Central memory CD8-positive, alpha-beta T cell (primary cell): ENCODE data around the gene GCG.

Experiments used
- ATAC-seq: fragments of 150-1000 bp; cut with Tn5 transposase; replicated peaks from 2 replicates; pipeline ENCODE4 v1.10.0; 2022; ENCODE audit warnings: mild to moderate bottlenecking, moderate FRiP score, moderate number of reproducible peaks; ENCODE audit not compliant: poor library complexity, severe bottlenecking; ENCODE audit errors: extremely low read depth
- DNase-seq, 2 donors: peaks; one replicate each; pipeline ENCODE4 v3.0.0; 2021; ENCODE audit warnings: low spot score in 2 of 2
- H3K27ac Mint-ChIP-seq: one replicate; pipeline ENCODE4 v1.8.0; 2022; ENCODE audit warnings: low read depth, mild to moderate bottlenecking, moderate library complexity, mixed read lengths
- H3K27me3 Mint-ChIP-seq: one replicate; pipeline ENCODE4 v1.8.0; 2022; ENCODE audit warnings: mixed read lengths
- H3K36me3 Mint-ChIP-seq: one replicate; pipeline ENCODE4 v1.8.0; 2022; ENCODE audit warnings: mild to moderate bottlenecking, moderate library complexity, mixed read lengths; ENCODE audit not compliant: insufficient read depth
- H3K4me1 Mint-ChIP-seq: one replicate; pipeline ENCODE4 v1.8.0; 2022; ENCODE audit warnings: mixed read lengths
- H3K4me3 Mint-ChIP-seq: one replicate; pipeline ENCODE4 v1.8.0; 2022; ENCODE audit warnings: mild to moderate bottlenecking, moderate library complexity, mixed read lengths
- H3K9me3 Mint-ChIP-seq: one replicate; pipeline ENCODE4 v1.8.0; 2022; ENCODE audit warnings: mixed read lengths

The GCG gene

DNA sequence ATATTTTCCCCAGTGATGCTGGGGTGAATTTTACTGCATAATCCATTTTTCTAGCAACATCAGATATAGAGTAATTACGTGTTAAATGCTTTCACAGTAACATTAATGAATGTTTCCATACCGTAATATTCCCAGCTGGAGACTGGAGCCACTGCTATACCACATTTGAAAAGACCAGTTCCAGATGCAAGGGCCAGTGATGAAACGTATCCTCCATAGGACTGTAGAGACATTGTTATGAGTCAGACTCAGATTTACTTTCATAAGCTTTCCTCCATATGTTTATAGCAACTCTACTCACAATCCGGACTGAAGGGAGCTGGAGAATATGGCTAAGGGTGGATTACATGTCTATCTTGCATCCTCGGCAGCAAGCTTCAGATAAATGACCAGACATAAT is 22.7 kb upstream of the GCG start:
- H3K27me3 Mint-ChIP-seq = peaks cover 48% of the 10 kb centered on the region
- no peak for DNase-seq
- no peak overlapping the region for H3K4me3 Mint-ChIP-seq
- H3K27ac Mint-ChIP-seq = no peak overlapping the region
- H3K36me3 Mint-ChIP-seq = no peaks in the 10 kb centered on the region
- H3K9me3 Mint-ChIP-seq = no peaks in the 10 kb centered on the region
- no peaks in the 10 kb centered on the region for H3K4me1 Mint-ChIP-seq
- ATAC-seq = no peak

DNA sequence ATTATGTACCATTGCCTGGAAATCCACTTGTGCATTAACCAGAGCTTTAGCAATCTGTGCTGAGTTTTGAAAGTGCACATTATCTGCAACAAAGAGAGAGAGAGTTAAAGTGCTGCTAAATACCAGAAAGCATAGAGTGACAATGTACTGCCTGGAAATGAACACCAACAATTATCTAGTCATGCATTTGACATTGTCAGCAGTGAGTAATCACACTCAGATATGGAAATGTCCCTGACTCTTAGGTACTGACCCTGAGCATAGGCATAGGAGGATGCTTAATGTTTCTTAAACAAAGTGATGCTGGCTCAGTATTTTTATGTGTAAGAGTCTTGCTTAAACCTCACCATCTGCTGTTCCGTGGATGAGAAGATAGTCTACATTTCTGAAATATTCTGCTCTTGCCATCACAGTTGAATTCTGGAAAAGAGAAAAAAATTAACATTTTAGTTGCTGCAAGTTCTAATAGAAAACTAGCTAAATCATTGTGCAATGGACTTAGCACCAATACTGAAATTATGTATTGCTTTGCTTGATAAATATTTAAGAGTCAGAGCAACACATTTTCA is 20.8 kb upstream of the GCG start:
- no peak for ATAC-seq
- Mint-ChIP-seq H3K27me3 (peaks cover 46% of the 10 kb centered on the region), H3K36me3 (no peaks in the 10 kb centered on the region)

DNA sequence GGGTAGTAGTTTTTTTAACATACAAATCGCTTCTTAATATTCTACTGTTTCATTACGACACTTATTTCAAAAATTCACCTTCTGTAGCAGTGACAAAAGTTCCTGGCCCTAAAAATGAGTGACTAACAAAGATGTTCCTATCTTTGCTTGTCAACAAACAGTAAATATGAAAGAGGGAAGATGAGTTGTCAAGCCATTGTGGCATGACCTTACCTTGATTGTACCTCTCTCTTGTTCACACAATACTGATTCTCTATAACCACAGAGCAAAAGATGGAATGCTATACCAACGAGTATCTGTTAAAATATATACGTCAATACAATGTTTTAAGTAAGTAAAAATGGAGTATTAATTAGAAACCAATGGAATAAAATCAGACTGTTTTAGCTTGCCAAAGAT is 14.7 kb upstream of the GCG start:
- peaks cover 52% of the 10 kb centered on the region for H3K27me3 Mint-ChIP-seq

More for the DNA sequence above, 20.8 kb upstream of the GCG start:
- DNase-seq = no peak
- H3K27ac Mint-ChIP-seq = no peak overlapping the region
- no peak overlapping the region for H3K4me3 Mint-ChIP-seq
- H3K9me3 Mint-ChIP-seq = no peaks in the 10 kb centered on the region
- no peaks in the 10 kb centered on the region for H3K4me1 Mint-ChIP-seq

DNA sequence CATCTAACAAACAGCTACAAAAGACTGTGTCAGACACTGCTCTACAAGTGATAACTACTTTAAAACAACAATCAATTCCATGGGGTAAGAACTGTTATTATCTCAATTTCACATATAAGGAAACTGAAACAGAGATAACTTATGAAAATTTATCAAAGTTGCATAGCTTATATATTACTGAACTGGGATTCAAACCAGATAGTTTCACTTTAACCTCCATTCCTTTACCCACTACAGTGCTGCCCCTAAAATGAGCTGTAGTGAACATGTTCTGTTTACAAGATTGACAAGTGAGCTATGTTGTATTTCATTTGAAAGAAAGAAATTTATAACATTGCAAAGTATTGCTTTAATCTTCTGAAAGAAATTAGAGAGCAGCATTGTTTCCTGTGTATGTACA is 14.1 kb upstream of the GCG start:
- no peak overlapping the region for H3K4me3 Mint-ChIP-seq
- no peak overlapping the region for H3K27ac Mint-ChIP-seq
- H3K27me3 Mint-ChIP-seq = peaks cover 50% of the 10 kb centered on the region
- no peaks in the 10 kb centered on the region for H3K9me3 Mint-ChIP-seq
- ATAC-seq (no peak), DNase-seq (no peak)
- H3K4me1 Mint-ChIP-seq = no peaks in the 10 kb centered on the region
- H3K36me3 Mint-ChIP-seq = no peaks in the 10 kb centered on the region

More for the DNA sequence above, 14.7 kb upstream of the GCG start:
- Mint-ChIP-seq H3K36me3 (no peaks in the 10 kb centered on the region), H3K4me3 (no peak overlapping the region), H3K4me1 (no peaks in the 10 kb centered on the region), H3K9me3 (no peaks in the 10 kb centered on the region), H3K27ac (no peak overlapping the region)
- ATAC-seq (no peak), DNase-seq (no peak)

DNA sequence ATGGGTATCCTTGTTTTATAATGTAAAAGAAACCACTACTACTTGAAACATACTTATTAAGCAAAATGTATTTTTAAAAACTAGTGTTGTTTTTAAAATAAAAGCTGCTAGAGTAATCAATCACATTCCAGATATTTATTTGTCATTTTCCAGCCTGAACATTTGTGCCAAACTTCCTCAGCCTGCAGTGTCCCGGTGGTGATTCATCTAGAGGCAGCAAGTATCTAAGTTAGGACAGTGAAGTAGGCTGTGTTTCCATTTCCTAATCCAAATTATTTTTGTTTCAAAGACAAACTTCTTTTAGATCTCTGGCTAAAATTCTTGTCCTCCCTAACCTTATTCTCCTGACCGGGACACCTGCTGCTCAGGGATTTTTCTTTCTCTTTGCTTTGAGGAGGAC is 12.8 kb upstream of the GCG start:
- ATAC-seq (no peak), DNase-seq (no peak)
- H3K4me1 Mint-ChIP-seq = no peaks in the 10 kb centered on the region
- H3K36me3 Mint-ChIP-seq = no peaks in the 10 kb centered on the region
- peaks cover 55% of the 10 kb centered on the region for H3K27me3 Mint-ChIP-seq
- H3K4me3 Mint-ChIP-seq = no peak overlapping the region
- no peaks in the 10 kb centered on the region for H3K9me3 Mint-ChIP-seq
- no peak overlapping the region for H3K27ac Mint-ChIP-seq

DNA sequence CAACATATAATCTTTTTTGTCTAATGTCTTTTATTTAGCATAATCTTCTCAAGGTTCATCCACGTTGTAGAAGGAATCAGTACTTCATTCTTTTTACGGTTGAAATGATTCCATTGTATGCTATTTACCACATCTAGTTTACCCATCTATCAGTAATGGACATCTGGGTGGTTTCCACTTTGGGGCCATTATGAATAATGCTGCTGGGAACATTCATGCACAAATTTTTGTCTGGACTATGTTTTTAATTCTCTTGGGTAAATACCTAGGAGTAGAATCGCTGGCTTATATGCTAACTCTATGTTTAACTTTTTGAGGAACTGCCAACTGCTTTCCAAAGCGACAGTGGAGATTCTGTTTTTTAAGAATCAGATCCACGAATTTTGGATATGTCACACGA is 7.4 kb upstream of the GCG start:
- peaks cover 2% of the 10 kb centered on the region for H3K36me3 Mint-ChIP-seq
- no peak for ATAC-seq
- no peak for DNase-seq
- peaks cover 44% of the 10 kb centered on the region for H3K27me3 Mint-ChIP-seq
- H3K4me3 Mint-ChIP-seq = no peak overlapping the region
- no peaks in the 10 kb centered on the region for H3K9me3 Mint-ChIP-seq
- H3K4me1 Mint-ChIP-seq = no peaks in the 10 kb centered on the region
- no peak overlapping the region for H3K27ac Mint-ChIP-seq

DNA sequence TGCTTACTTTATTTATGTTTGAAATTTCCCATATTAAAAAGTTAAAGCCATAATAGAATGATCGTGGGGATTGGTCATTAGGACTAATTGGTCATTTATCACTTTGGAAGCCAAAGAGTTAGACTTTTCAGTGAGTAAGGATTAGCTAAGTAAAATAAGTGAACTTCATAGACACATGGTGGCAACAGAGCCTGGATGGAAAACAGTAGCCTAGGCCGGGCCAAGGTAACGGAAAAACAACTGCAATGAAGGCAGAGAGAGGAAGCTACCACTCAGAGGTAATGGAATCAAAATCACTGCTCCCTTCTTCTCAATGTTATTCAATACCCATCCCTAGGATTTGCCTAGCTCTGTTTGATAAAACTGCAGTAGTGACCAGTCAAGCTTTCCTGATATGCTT is 4.1 kb upstream of the GCG start:
- Mint-ChIP-seq H3K27ac (no peak overlapping the region), H3K36me3 (peaks cover 2% of the 10 kb centered on the region), H3K4me1 (no peaks in the 10 kb centered on the region), H3K4me3 (no peak overlapping the region), H3K27me3 (peaks cover 53% of the 10 kb centered on the region), H3K9me3 (no peaks in the 10 kb centered on the region)
- ATAC-seq = no peak
- no peak for DNase-seq

DNA sequence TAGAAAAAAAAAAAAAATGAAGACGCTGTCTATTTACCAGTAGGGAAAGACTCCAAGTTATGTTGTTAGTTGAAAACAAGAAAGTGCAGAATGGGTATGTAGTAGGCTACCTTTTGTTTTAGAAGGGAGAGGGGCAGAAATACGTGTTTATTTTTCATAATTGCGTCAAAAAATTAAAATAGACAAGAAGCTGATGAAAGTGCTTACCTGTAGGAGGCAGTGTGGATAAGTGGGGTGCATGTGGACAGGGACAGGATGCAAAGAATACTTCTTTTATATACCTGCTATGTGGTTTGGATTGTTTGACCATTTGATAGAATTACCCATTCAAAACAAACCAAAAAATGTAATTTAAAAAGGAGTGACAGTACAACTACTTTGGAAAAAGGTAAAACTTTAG is 3.0 kb upstream of the GCG start:
- H3K27me3 Mint-ChIP-seq = peaks cover 51% of the 10 kb centered on the region
- no peak for DNase-seq

DNA sequence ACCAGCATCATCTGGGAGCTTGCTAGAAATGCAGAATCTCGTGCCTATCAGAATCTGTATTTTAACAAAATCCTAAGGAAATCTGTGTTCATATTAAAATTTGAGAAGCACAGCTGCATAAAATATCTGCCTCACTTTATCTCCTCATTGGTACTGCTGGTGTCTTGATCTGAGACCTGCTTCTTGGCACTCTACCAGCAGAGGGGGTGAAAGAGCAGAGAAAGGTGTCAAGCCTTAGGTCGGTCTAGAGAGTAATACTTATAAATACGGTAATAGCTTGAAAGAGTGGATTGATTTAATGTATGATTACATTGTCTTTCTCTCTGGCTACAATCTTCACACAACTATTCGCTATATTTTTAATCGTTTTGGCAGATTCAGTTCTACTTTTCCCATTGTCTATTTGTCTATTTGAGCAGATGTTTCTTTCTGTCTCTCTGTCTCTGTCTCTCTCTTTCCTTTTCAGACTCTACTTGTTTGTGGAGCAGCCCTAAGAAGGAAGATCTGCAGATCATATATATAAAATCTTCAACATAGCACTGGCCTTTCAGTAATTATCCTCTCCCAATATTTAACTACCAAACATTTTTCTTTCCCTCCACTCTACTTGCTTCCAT is 1.7 kb upstream of the GCG start:
- no peak overlapping the region for H3K27ac Mint-ChIP-seq
- H3K9me3 Mint-ChIP-seq = no peaks in the 10 kb centered on the region
- H3K36me3 Mint-ChIP-seq = peaks cover 2% of the 10 kb centered on the region
- H3K4me3 Mint-ChIP-seq = no peak overlapping the region
- peak; percentile 91 for ATAC-seq
- peak; percentile 24 to 39 for DNase-seq
- peaks cover 42% of the 10 kb centered on the region for H3K27me3 Mint-ChIP-seq
- H3K4me1 Mint-ChIP-seq = no peaks in the 10 kb centered on the region

More for the DNA sequence above, 3.0 kb upstream of the GCG start:
- H3K4me3 Mint-ChIP-seq = no peak overlapping the region
- no peak overlapping the region for H3K27ac Mint-ChIP-seq
- no peaks in the 10 kb centered on the region for H3K9me3 Mint-ChIP-seq
- H3K4me1 Mint-ChIP-seq = no peaks in the 10 kb centered on the region
- no peak for ATAC-seq
- peaks cover 2% of the 10 kb centered on the region for H3K36me3 Mint-ChIP-seq

DNA sequence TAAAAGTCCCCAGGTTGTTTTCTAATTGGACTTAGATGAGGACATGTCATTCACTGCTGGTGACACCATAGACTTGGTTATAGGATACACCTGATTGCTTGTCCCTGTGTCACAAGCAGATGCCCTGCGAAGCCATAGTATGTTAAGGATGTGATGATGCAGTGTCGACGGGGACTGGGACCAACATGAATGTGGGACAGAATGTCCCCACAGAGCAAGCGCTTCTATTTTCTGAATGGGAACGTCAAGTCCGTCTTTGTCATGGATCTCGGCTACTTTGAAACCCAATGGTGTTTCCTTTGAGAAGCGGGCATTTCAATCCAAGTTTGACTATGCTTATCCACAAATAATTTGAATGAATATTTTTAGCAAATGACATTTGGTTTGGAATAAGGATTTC is 2.1 kb downstream of the GCG start:
- DNase-seq = no peak
- no peak overlapping the region for H3K27ac Mint-ChIP-seq
- peaks cover 2% of the 10 kb centered on the region for H3K36me3 Mint-ChIP-seq
- peaks cover 62% of the 10 kb centered on the region for H3K27me3 Mint-ChIP-seq
- no peak for ATAC-seq
- H3K4me1 Mint-ChIP-seq = no peaks in the 10 kb centered on the region
- H3K9me3 Mint-ChIP-seq = no peaks in the 10 kb centered on the region
- no peak overlapping the region for H3K4me3 Mint-ChIP-seq

DNA sequence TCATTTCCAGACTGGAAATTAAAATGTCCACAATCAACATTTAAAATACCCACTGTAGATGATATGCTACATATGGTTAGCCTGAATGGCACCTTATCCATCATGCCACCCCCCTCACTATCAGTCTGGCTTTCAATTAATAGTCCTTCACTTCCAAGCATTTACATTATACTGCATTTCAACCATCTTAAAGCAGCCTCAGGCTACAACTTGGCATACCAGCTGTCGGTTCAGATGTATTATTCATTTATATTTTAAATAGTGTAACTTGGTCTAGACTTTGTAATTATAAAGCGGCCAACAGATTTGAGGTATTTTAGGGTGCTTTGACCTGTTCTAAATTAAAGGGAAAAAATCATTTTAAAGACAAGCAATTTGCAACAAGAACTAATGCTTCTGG is 2.6 kb downstream of the GCG start:
- Mint-ChIP-seq H3K4me3 (no peak overlapping the region), H3K9me3 (no peaks in the 10 kb centered on the region), H3K27me3 (peaks cover 62% of the 10 kb centered on the region), H3K4me1 (no peaks in the 10 kb centered on the region), H3K36me3 (peaks cover under 1% of the 10 kb centered on the region), H3K27ac (no peak overlapping the region)
- no peak for ATAC-seq
- no peak for DNase-seq

DNA sequence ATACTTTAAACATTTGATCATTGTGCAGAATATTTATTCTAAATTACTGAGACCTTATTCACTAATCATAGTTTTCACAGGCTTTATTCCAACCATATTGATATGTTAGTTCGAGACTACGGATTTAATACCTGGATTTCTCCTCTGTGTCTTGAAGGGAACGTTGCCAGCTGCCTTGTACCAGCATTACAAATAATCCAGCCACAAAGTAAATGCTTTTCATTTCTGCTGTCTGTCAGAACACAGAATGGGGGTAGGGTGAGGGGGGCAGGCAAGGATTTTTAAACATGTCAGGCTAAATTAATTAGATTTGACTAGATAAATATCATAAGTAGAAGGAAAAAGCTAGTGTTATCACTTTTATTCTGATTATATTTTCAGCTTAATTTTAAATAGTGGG is 3.1 kb downstream of the GCG start:
- Mint-ChIP-seq H3K9me3 (no peaks in the 10 kb centered on the region), H3K4me3 (no peak overlapping the region), H3K27me3 (peaks cover 60% of the 10 kb centered on the region), H3K4me1 (no peaks in the 10 kb centered on the region), H3K36me3 (no peaks in the 10 kb centered on the region), H3K27ac (no peak overlapping the region)
- no peak for ATAC-seq
- no peak for DNase-seq

DNA sequence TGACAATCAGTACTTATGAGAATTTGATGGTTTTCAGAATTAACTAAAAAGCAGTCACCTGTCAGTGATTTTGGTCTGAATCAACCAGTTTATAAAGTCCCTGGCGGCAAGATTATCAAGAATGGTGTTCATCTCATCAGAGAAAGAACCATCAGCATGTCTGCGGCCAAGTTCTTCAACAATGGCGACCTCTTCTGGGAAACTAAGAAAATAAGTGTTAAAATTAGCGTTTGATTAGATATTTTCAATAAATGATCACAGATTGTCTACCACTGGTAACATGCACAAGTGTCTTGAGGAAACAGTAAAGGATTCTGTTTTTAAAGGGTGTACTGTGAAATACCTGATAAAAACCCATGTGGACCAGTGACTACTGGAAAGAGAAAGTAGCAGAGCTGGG is 8.1 kb downstream of the GCG start:
- no peaks in the 10 kb centered on the region for H3K9me3 Mint-ChIP-seq
- H3K27me3 Mint-ChIP-seq = peaks cover 77% of the 10 kb centered on the region
- DNase-seq (no peak), ATAC-seq (no peak)
- H3K27ac Mint-ChIP-seq = no peak overlapping the region
- no peak overlapping the region for H3K4me3 Mint-ChIP-seq
- H3K4me1 Mint-ChIP-seq = no peaks in the 10 kb centered on the region
- H3K36me3 Mint-ChIP-seq = no peaks in the 10 kb centered on the region
